Measurements from ENCODE around the gene MXD3.
A peak's percentile ranks its signal among the peaks of the same experiment; 100 is the strongest.

Gene MXD3

DNA sequence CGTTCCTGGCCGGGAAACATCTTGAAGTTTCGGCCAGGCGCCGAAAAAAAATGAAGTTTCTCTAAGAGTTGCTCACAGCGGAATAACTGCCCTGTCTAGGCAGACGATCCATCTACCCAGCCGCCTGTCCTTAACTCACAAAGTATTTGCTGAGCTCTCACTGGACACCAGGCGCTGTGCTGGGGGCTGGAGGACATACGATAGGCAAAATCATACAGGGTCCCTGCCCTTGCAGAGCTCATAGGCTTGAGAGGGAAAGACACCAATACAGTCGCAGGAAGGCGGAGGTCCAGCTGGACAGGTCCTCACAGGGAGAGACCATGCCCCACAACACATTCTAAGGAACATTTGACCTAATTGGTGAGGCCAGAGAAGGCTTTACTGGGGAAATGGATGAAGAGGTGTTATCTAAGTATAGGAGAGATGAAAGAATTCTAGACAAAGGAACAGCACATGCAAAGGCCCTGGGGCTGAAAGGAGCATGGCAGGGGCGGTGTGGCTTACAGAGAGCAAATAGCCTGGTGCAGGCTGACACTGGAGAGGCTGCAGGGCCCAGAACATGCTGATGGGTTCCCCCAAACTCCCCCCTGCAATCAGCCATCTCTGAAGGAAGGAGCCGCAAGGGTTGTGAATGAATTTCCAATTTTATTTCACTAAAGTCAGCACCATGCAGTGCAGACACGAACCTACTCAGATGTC lies 2.0 kb upstream of the MXD3 start:
- Histone ChIP-seq H3K4me2 (ENCODE audit: low read length) (no peak overlapping the region), H3K4me1 (ENCODE audit: insufficient read depth, low read length, severe bottlenecking) (peaks cover 33% of the 10 kb centered on the region), H3K9me3 (ENCODE audit: low read length) (no peaks in the 10 kb centered on the region)

DNA sequence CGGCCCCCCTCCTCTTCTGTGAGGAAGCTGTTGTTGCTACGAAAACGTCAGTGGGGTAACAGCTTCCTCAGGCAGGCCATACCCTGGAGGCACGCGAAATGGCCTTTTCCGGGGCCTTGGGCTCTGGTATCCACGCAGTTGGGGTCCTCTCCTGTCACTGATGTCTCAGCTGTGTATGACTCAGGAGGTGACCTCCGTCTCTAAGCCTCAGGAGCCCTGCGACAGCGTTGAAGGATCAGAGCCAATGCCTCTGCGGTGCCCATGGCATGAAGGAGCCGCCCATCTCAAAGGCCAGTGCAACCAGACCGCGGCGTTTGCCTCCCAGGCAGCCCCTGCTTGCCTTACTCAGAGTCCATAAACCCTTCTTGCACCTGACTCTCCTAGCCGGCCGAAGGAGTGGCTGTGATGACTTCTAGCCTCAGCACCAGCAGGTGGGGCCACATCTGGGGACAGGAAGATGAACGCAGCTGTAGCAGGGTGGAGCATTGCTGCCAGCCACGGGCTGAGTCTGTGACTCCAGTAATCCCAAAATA lies 1.0 kb upstream of the MXD3 start:
- Histone ChIP-seq H3K4me3 (ENCODE audit: low read depth, low read length, poor library complexity, severe bottlenecking) (peak overlapping the region; percentile 87), H3F3A (ENCODE audit: insufficient read depth, low read length) (no peaks in the 10 kb centered on the region), H3K79me2 (ENCODE audit: insufficient read depth, low read length) (no peaks in the 10 kb centered on the region), H3K9ac (ENCODE audit: low read length) (peak overlapping the region; percentile 88), H3K4me1 (ENCODE audit: insufficient read depth, low read length, severe bottlenecking) (peaks cover 42% of the 10 kb centered on the region), H3K27ac (ENCODE audit: low read depth, low read length, poor library complexity, severe bottlenecking) (peak overlapping the region; percentile 93), H3K9me2 (ENCODE audit: low read depth, low read length) (no peaks in the 10 kb centered on the region), H3K36me3 (ENCODE audit: insufficient read depth, low read length) (peaks cover 14% of the 10 kb centered on the region; the same call in 1 of the 2 replicates), H3K9me3 (ENCODE audit: low read length) (no peaks in the 10 kb centered on the region), H3K4me2 (ENCODE audit: low read length) (peak overlapping the region; percentile 97), H4K20me1 (ENCODE audit: insufficient read depth, low read length) (no peaks in the 10 kb centered on the region), H3K27me3 (ENCODE audit: insufficient read depth, low read length) (no peaks in the 10 kb centered on the region), H2AFZ (ENCODE audit: low read length) (no peak overlapping the region)
- TF ChIP-seq, protein P1, sequence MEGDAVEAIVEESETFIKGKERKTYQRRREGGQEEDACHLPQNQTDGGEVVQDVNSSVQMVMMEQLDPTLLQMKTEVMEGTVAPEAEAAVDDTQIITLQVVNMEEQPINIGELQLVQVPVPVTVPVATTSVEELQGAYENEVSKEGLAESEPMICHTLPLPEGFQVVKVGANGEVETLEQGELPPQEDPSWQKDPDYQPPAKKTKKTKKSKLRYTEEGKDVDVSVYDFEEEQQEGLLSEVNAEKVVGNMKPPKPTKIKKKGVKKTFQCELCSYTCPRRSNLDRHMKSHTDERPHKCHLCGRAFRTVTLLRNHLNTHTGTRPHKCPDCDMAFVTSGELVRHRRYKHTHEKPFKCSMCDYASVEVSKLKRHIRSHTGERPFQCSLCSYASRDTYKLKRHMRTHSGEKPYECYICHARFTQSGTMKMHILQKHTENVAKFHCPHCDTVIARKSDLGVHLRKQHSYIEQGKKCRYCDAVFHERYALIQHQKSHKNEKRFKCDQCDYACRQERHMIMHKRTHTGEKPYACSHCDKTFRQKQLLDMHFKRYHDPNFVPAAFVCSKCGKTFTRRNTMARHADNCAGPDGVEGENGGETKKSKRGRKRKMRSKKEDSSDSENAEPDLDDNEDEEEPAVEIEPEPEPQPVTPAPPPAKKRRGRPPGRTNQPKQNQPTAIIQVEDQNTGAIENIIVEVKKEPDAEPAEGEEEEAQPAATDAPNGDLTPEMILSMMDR (IDR thresholded peaks at IDR 0.05; ENCODE audit: low read length): peak; percentile 49
- TF ChIP-seq EZH2 (IDR thresholded peaks at IDR 0.05; ENCODE audit: borderline replicate concordance, low read length): no peak

More for the DNA sequence above, 2.0 kb upstream of the MXD3 start:
- H2AFZ ChIP-seq (ENCODE audit: low read length): no peak overlapping the region
- H3K27ac ChIP-seq (ENCODE audit: low read depth, low read length, poor library complexity, severe bottlenecking): no peak overlapping the region
- H3F3A ChIP-seq (ENCODE audit: insufficient read depth, low read length): no peaks in the 10 kb centered on the region
- no peak for TF ChIP-seq EZH2 (IDR thresholded peaks at IDR 0.05; ENCODE audit: borderline replicate concordance, low read length)
- TF ChIP-seq, protein P1 (IDR thresholded peaks at IDR 0.05; ENCODE audit: low read length): no peak
- no peaks in the 10 kb centered on the region for H4K20me1 ChIP-seq (ENCODE audit: insufficient read depth, low read length)
- H3K9me2 ChIP-seq (ENCODE audit: low read depth, low read length): no peaks in the 10 kb centered on the region
- H3K4me3 ChIP-seq (ENCODE audit: low read depth, low read length, poor library complexity, severe bottlenecking): no peak overlapping the region
- H3K9ac ChIP-seq (ENCODE audit: low read length): no peak overlapping the region
- no peaks in the 10 kb centered on the region for H3K27me3 ChIP-seq (ENCODE audit: insufficient read depth, low read length)
- H3K79me2 ChIP-seq (ENCODE audit: insufficient read depth, low read length): no peaks in the 10 kb centered on the region
- peaks cover 8% of the 10 kb centered on the region; the same call in 1 of the 2 replicates for H3K36me3 ChIP-seq (ENCODE audit: insufficient read depth, low read length)

DNA sequence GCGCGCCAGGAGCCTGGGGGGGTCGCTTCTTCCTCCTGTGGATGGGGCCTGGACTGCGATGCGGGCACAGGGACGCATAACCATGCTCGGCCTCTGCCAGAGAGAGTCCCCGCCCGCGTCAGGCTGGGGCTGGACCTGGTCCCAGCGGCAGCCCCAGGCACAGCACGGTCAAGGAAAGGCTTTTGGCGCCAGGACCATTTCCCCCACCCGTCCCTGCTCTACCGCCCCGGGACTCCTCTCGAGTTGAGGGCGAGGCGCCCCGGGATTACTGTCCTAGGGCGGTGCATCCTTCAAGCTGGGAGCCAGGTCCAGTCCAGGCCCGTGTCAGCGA lies 341 bp downstream of the MXD3 start:
- Histone ChIP-seq H2AFZ (ENCODE audit: low read length) (no peak overlapping the region), H3K27ac (ENCODE audit: low read depth, low read length, poor library complexity, severe bottlenecking) (peak overlapping the region; percentile 80), H3K9ac (ENCODE audit: low read length) (peak overlapping the region; percentile 89), H3K4me3 (ENCODE audit: low read depth, low read length, poor library complexity, severe bottlenecking) (peak overlapping the region; percentile 87), H3K9me2 (ENCODE audit: low read depth, low read length) (no peaks in the 10 kb centered on the region), H3K36me3 (ENCODE audit: insufficient read depth, low read length) (peaks cover 27% of the 10 kb centered on the region), H3K27me3 (ENCODE audit: insufficient read depth, low read length) (no peaks in the 10 kb centered on the region), H3K4me2 (ENCODE audit: low read length) (peak overlapping the region; percentile 97), H4K20me1 (ENCODE audit: insufficient read depth, low read length) (no peaks in the 10 kb centered on the region), H3K4me1 (ENCODE audit: insufficient read depth, low read length, severe bottlenecking) (peaks cover 42% of the 10 kb centered on the region), H3K9me3 (ENCODE audit: low read length) (no peaks in the 10 kb centered on the region), H3F3A (ENCODE audit: insufficient read depth, low read length) (no peaks in the 10 kb centered on the region), H3K79me2 (ENCODE audit: insufficient read depth, low read length) (no peaks in the 10 kb centered on the region)
- TF ChIP-seq, protein P1 (IDR thresholded peaks at IDR 0.05; ENCODE audit: low read length): no peak
- TF ChIP-seq EZH2 (IDR thresholded peaks at IDR 0.05; ENCODE audit: borderline replicate concordance, low read length): no peak

Measured in OCI-LY1 (cell line).